HG03045 (cell line): ENCODE measurements around the gene CENPF.
"Not testable (repeated sequence)": the region's sequence is repeated elsewhere in the genome, so short reads cannot be mapped to it uniquely, and the experiment has no call there.

ENCODE experiments used
- ATAC-seq: cut with Tn5 transposase; IDR thresholded peaks from one replicate; pipeline ENCODE4 v1.9.1; 2021; ENCODE audit warnings: mild to moderate bottlenecking, moderate library complexity; ENCODE audit not compliant: unreplicated experiment

The CENPF gene

GRCh38 chr1:214650664-214651063, 47.7 kb downstream of the CENPF start:
- no peak for ATAC-seq

- no peak for ATAC-seq
Observed at GRCh38 chr1:214657299-214657698, 54.3 kb downstream of the CENPF start.

- ATAC-seq, result no peak
Observed at GRCh38 chr1:214658175-214658574, 55.2 kb downstream of the CENPF start.

- ATAC-seq, result no peak
Observed at GRCh38 chr1:214658785-214659184, 55.8 kb downstream of the CENPF start.

- no peak for ATAC-seq
Observed at GRCh38 chr1:214660190-214660589, 57.2 kb downstream of the CENPF start.

- no peak for ATAC-seq
Observed at GRCh38 chr1:214660900-214661299, 57.9 kb downstream of the CENPF start.

- no peak for ATAC-seq
Observed at GRCh38 chr1:214662223-214662785, 59.3 kb downstream of the CENPF start.

- ATAC-seq, result no peak
Observed at GRCh38 chr1:214664651-214665433, 61.8 kb downstream of the CENPF start.

GRCh38 chr1:214665606-214666110, 62.7 kb downstream of the CENPF start:
- ATAC-seq, result no peak

GRCh38 chr1:214666674-214667073, 63.7 kb downstream of the CENPF start:
- ATAC-seq, result no peak

- ATAC-seq, result no peak
Observed at GRCh38 chr1:214670098-214670497, 67.1 kb downstream of the CENPF start.

GRCh38 chr1:214673029-214673428, 70.0 kb downstream of the CENPF start:
- not testable (repeated sequence) for ATAC-seq

GRCh38 chr1:214673576-214673975, 70.6 kb downstream of the CENPF start:
- ATAC-seq, result no peak

GRCh38 chr1:214675524-214675923, 72.5 kb downstream of the CENPF start:
- ATAC-seq, result not testable (repeated sequence)

- no peak for ATAC-seq
Observed at GRCh38 chr1:214676747-214677146, 73.8 kb downstream of the CENPF start.

- ATAC-seq, result no peak
Observed at GRCh38 chr1:214677945-214678344, 75.0 kb downstream of the CENPF start.

- ATAC-seq, result no peak
Observed at GRCh38 chr1:214678386-214678785, 75.4 kb downstream of the CENPF start.

GRCh38 chr1:214683621-214684020, 80.6 kb downstream of the CENPF start:
- ATAC-seq, result no peak

GRCh38 chr1:214685906-214686305, 82.9 kb downstream of the CENPF start:
- no peak for ATAC-seq

GRCh38 chr1:214686497-214686896, 83.5 kb downstream of the CENPF start:
- no peak for ATAC-seq

- ATAC-seq, result no peak
Observed at GRCh38 chr1:214688891-214689290, 85.9 kb downstream of the CENPF start.

GRCh38 chr1:214694769-214695168, 91.8 kb downstream of the CENPF start:
- ATAC-seq, result no peak
